GM12878 (cell line): ENCODE measurements around the gene THSD8. TPM values are rescaled to one million over a fixed set of nuclear protein-coding genes. Genes with fewer than 3 reads are reported as not detected.

Experiments
- ATAC-seq: fragments of 200-7000 bp; cut with Tn5 transposase; 3 replicates; pipeline ENCODE4 v1.9.1; 2020; ENCODE audit warnings: mild to moderate bottlenecking, moderate library complexity
- BruUV-seq: library from RNA; stranded (reverse); fragments of 400-500 nt; replicated peaks from 2 replicates; lab custom pipeline; 2021; lab: Mats Ljungman, UMichigan
- CTCF ChIA-PET: fragments of 300-600 bp; sonication (Branson Sonifier 250); formaldehyde crosslinking; extraction: SDS; loops from one replicate; lab custom pipeline; 2021; ENCODE audit warnings: inconsistent platforms; lab: Yijun Ruan, JAX
- POLR2A ChIA-PET: fragments of 350-600 bp; formaldehyde crosslinking; extraction: SDS; loops from one replicate; lab custom pipeline; 2021; ENCODE audit warnings: inconsistent platforms; lab: Charles Lee
- RAD21 ChIA-PET: fragments of 300-600 bp; sonication (Branson Sonifier 250); formaldehyde crosslinking; loops from one replicate; lab custom pipeline; 2023; ENCODE audit warnings: antibody characterized with exemption; ENCODE audit not compliant: unreplicated experiment; lab: Charles Lee
- SMC1A ChIA-PET: fragments of 300-600 bp; sonication (Branson Sonifier 250); formaldehyde crosslinking; loops from one replicate; lab custom pipeline; 2023; ENCODE audit not compliant: unreplicated experiment, uncharacterized antibody; lab: Charles Lee
- DNase-seq: peaks from one replicate; pipeline ENCODE4 v3.0.0-alpha.2; 2011; ENCODE audit warnings: low read depth, low spot score
- FAIRE-seq: peaks from 3 replicates; lab custom pipeline; 2011; peaks lifted over from hg19 to GRCh38; lab: Jason Lieb, UNC
- H2AFZ ChIP-seq: 2 replicates; pipeline ENCODE4 v1.6.0; 2011; ENCODE audit warnings: low read depth, low read length, control low read depth; ENCODE audit not compliant: control insufficient read depth
- H3K27ac ChIP-seq: 2 replicates; pipeline ENCODE4 v1.5.1; 2011; ENCODE audit warnings: control low read depth; ENCODE audit not compliant: control insufficient read depth, insufficient read depth
- H3K27me3 ChIP-seq, 2 experiments: replicated peaks in 1 of 2; 2 replicates each; pipeline versions ENCODE4 v1.6.0 to v1.6.1; 2011; ENCODE audit warnings: low read length in 1 of 2; ENCODE audit not compliant: control insufficient read depth in 2 of 2, insufficient read depth in 2 of 2
- H3K36me3 ChIP-seq, 2 experiments: 2 replicates each; pipeline ENCODE4 v1.5.1; 2011; ENCODE audit warnings: low read length in 1 of 2; ENCODE audit not compliant: control insufficient read depth in 2 of 2, insufficient read depth in 2 of 2
- H3K4me1 ChIP-seq: 2 replicates; pipeline ENCODE4 v1.6.1; 2011; ENCODE audit warnings: mild to moderate bottlenecking, low read length, moderate library complexity, mixed read lengths; ENCODE audit not compliant: control insufficient read depth, insufficient read depth
- H3K4me2 ChIP-seq: 2 replicates; pipeline ENCODE4 v1.6.0; 2011; ENCODE audit warnings: control low read depth; ENCODE audit not compliant: control insufficient read depth, insufficient read depth
- H3K4me3 ChIP-seq: fragments of 200-600 bp; sonication (generic); 2 replicates; pipeline ENCODE4 v1.5.1; 2016
- H3K79me2 ChIP-seq: 2 replicates; pipeline ENCODE4 v1.6.0; 2011; ENCODE audit warnings: low read length; ENCODE audit not compliant: control insufficient read depth, insufficient read depth
- H3K9ac ChIP-seq: 2 replicates; pipeline ENCODE4 v1.8.0; 2011; ENCODE audit warnings: low read length, control low read depth, mixed read lengths; ENCODE audit not compliant: control insufficient read depth, insufficient read depth
- H3K9me3 ChIP-seq: replicated peaks from 3 replicates; pipeline ENCODE4 v1.5.1; 2011; ENCODE audit warnings: mild to moderate bottlenecking, low read length; ENCODE audit not compliant: control insufficient read depth, insufficient read depth
- H4K20me1 ChIP-seq: 2 replicates; pipeline ENCODE4 v1.6.0; 2011; ENCODE audit not compliant: control insufficient read depth, insufficient read depth
- CBFB ChIP-seq: IDR thresholded peaks from 2 replicates; pipeline ENCODE4 v1.6.1; 2016; ENCODE audit warnings: antibody characterized with exemption, low read depth
- EGR1 ChIP-seq, 2 experiments: IDR thresholded peaks; 1 replicate in 1 of 2; 2 replicates in 1 of 2; pipeline ENCODE4 v1.6.1; 2011 to 2012; ENCODE audit warnings: low read depth in 2 of 2, low read length in 2 of 2, borderline replicate concordance in 1 of 2, mild to moderate bottlenecking in 1 of 2, moderate library complexity in 1 of 2
- FOXM1 ChIP-seq: IDR thresholded peaks from 2 replicates; pipeline ENCODE4 v1.6.1; 2012; ENCODE audit warnings: low read depth, mild to moderate bottlenecking, inconsistent platforms, low read length, moderate library complexity
- GATAD2B ChIP-seq: fragments of 450-650 bp; conservative IDR thresholded peaks from 2 replicates; pipeline ENCODE4 v1.6.1; 2017; ENCODE audit warnings: low read depth, mild to moderate bottlenecking, moderate library complexity
- HDGF ChIP-seq: fragments of 450-650 bp; IDR thresholded peaks from 2 replicates; pipeline ENCODE4 v1.6.1; 2016; ENCODE audit warnings: antibody characterized with exemption
- LARP7 ChIP-seq: fragments of 450-650 bp; IDR thresholded peaks from 2 replicates; pipeline ENCODE4 v1.6.1; 2017; ENCODE audit warnings: mild to moderate bottlenecking
- MLLT1 ChIP-seq: fragments of 450-650 bp; IDR thresholded peaks from 2 replicates; pipeline ENCODE4 v1.6.1; 2016; ENCODE audit warnings: mild to moderate bottlenecking
- NR2F1 ChIP-seq: fragments of 450-650 bp; conservative IDR thresholded peaks from 2 replicates; pipeline ENCODE4 v1.6.1; 2017; ENCODE audit warnings: mild to moderate bottlenecking
- SPI1 ChIP-seq: IDR thresholded peaks from 2 replicates; pipeline ENCODE4 v1.6.1; 2011; ENCODE audit warnings: low read depth, mild to moderate bottlenecking, low read length, moderate library complexity, borderline replicate concordance; ENCODE audit not compliant: insufficient read depth
- ZNF24 ChIP-seq: fragments of 450-650 bp; IDR thresholded peaks from 2 replicates; pipeline ENCODE4 v1.6.1; 2017; ENCODE audit warnings: antibody characterized with exemption, mild to moderate bottlenecking
- WGBS: methylation state at CpG from one replicate; pipeline ENCODE4 v1.1.6; 2016; ENCODE audit warnings: low lambda C conversion rate; ENCODE audit not compliant: insufficient replicate concordance, insufficient coverage; ENCODE audit errors: missing lambda C conversion rate; 5-methylcytosine and 5-hydroxymethylcytosine counted together
- in situ Hi-C: fragments of 300-500 bp; cut with MboI; formaldehyde crosslinking; loops from 9 replicates; pipeline ENCODE4 v1.14.3; 2018; ENCODE audit warnings: mixed read lengths
- intact Hi-C: fragments of 100-400 bp; cut with micrococcal nuclease; formaldehyde crosslinking; loops from one replicate; pipeline ENCODE4 v1.14.2; 2022; ENCODE audit not compliant: unreplicated experiment
- polyA plus RNA-seq, 11 experiments: library from polyadenylated mRNA; depleted of rRNA in 4 of 11; unstranded in 6 of 11; stranded (reverse) in 5 of 11; fragments of >200 nt; fragmentation: Nextera tagmentation in 4 of 11; fragmentation: Illumina TruSeq in 1 of 11; extraction: Ambion mirVana in 4 of 11; extraction: Trizol in 1 of 11; gene quantifications; 1 replicate in 1 of 11; 2 replicates in 10 of 11; pipeline versions ENCODE4 v1.2.1 to v1.2.3, GENCODE V29; 2011 to 2016; ENCODE audit warnings: inconsistent platforms in 2 of 11, missing spikeins in 2 of 11, low read depth in 1 of 11
- total RNA-seq, 4 experiments: library from RNA; depleted of rRNA in 3 of 4; stranded (reverse); fragments of >200 nt in 3 of 4; fragmentation: Illumina TruSeq in 1 of 4; extraction: Trizol in 1 of 4; gene quantifications; 2 replicates each; pipeline versions ENCODE4 v1.2.1 to v1.2.3, GENCODE V29; 2013 to 2021
- TF ChIP-seq, protein P1 (sequence below): IDR thresholded peaks from 2 replicates; pipeline ENCODE4 v1.6.1; 2012; ENCODE audit warnings: mild to moderate bottlenecking, low read depth, low read length
- TF ChIP-seq, protein P2 (sequence below), 3 experiments: IDR thresholded peaks in 2 of 3; conservative IDR thresholded peaks in 1 of 3; 2 replicates each; pipeline ENCODE4 v1.5.1; 2011; ENCODE audit warnings: low read depth in 3 of 3, low read length in 3 of 3, mild to moderate bottlenecking in 3 of 3, control low read depth in 2 of 3, moderate library complexity in 2 of 3, inconsistent platforms in 1 of 3, mixed read lengths in 1 of 3; ENCODE audit not compliant: control insufficient read depth in 2 of 3, insufficient read depth in 1 of 3; ENCODE audit errors: extremely low read depth in 1 of 3
- TF ChIP-seq, protein P3 (sequence below): IDR thresholded peaks from 2 replicates; pipeline ENCODE4 v1.6.1; 2012; ENCODE audit warnings: low read depth, low read length, improper control_type of control experiment

THSD8 gene
- total and polyA plus RNA-seq, 10 of the 15 experiments (the other 5 are each of a cell fraction or from before 2014, with no cell fraction given): 0.24 to 32.3 (median 21.3) TPM; not detected in 2

- peak; percentile 4; the same call in 1 of the 3 replicates for ATAC-seq
- WGBS: 58% methylated on average over 15 of the region's 15 CpGs
- RAD21 ChIA-PET: interaction anchor here (1.3 to 4.8 kb wide), 4 partner anchors 8 to 112 kb away, joined by 3 to 303 read pairs (median 31); partner anchors contain the start of genes GCDH and JUNB
- SMC1A ChIA-PET: interaction anchor here (1.0 to 8.4 kb wide), 6 partner anchors 8 to 186 kb away, joined by 3 to 240 read pairs (median 11); partner anchors contain the start of gene JUNB
- Histone ChIP-seq H2AFZ (peak overlapping the region; percentile 78; the same call in 1 of the 2 replicates), H3K4me3 (peak overlapping the region; percentile 76), H3K9ac (peak overlapping the region; percentile 94), H3K4me1 (peaks cover 45% of the 10 kb centered on the region), H3K79me2 (peaks cover 9% of the 10 kb centered on the region), H3K27me3 (no peaks in the 10 kb centered on the region), H4K20me1 (no peaks in the 10 kb centered on the region), H3K9me3 (no peaks in the 10 kb centered on the region), H3K27ac (peak overlapping the region; percentile 91), H3K36me3 (no peaks in the 10 kb centered on the region), H3K4me2 (peak overlapping the region; percentile 99)
- intact Hi-C loops (no loop called here), in situ Hi-C loops (no loop called here)
- no peak for DNase-seq
- CTCF ChIA-PET: interaction anchor here (1.3 to 12.1 kb wide), 7 partner anchors 8 to 68 kb away, joined by 4 to 537 read pairs (median 18); partner anchors contain the start of genes JUNB, PRDX2, RNASEH2A and THSD8
- no TSS peak for BruUV-seq
- POLR2A ChIA-PET: interaction anchor here (1.6 to 9.3 kb wide), 3 partner anchors 9 to 21 kb away, joined by 6 to 303 read pairs (median 66); partner anchors contain the start of gene JUNB
- FAIRE-seq: no peak
- TF ChIP-seq GATAD2B: peak; percentile 83
- TF ChIP-seq, protein P1, sequence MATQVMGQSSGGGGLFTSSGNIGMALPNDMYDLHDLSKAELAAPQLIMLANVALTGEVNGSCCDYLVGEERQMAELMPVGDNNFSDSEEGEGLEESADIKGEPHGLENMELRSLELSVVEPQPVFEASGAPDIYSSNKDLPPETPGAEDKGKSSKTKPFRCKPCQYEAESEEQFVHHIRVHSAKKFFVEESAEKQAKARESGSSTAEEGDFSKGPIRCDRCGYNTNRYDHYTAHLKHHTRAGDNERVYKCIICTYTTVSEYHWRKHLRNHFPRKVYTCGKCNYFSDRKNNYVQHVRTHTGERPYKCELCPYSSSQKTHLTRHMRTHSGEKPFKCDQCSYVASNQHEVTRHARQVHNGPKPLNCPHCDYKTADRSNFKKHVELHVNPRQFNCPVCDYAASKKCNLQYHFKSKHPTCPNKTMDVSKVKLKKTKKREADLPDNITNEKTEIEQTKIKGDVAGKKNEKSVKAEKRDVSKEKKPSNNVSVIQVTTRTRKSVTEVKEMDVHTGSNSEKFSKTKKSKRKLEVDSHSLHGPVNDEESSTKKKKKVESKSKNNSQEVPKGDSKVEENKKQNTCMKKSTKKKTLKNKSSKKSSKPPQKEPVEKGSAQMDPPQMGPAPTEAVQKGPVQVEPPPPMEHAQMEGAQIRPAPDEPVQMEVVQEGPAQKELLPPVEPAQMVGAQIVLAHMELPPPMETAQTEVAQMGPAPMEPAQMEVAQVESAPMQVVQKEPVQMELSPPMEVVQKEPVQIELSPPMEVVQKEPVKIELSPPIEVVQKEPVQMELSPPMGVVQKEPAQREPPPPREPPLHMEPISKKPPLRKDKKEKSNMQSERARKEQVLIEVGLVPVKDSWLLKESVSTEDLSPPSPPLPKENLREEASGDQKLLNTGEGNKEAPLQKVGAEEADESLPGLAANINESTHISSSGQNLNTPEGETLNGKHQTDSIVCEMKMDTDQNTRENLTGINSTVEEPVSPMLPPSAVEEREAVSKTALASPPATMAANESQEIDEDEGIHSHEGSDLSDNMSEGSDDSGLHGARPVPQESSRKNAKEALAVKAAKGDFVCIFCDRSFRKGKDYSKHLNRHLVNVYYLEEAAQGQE: no peak
- TF ChIP-seq LARP7: 0 out of 2 replicates have a peak, but pooled peaks have one; percentile 46
- TF ChIP-seq HDGF: peak; percentile 43; the same call in 1 of the 2 replicates
- 0 out of 2 replicates have a peak, but pooled peaks have one; percentile 16 for TF ChIP-seq NR2F1
- TF ChIP-seq, protein P2, sequence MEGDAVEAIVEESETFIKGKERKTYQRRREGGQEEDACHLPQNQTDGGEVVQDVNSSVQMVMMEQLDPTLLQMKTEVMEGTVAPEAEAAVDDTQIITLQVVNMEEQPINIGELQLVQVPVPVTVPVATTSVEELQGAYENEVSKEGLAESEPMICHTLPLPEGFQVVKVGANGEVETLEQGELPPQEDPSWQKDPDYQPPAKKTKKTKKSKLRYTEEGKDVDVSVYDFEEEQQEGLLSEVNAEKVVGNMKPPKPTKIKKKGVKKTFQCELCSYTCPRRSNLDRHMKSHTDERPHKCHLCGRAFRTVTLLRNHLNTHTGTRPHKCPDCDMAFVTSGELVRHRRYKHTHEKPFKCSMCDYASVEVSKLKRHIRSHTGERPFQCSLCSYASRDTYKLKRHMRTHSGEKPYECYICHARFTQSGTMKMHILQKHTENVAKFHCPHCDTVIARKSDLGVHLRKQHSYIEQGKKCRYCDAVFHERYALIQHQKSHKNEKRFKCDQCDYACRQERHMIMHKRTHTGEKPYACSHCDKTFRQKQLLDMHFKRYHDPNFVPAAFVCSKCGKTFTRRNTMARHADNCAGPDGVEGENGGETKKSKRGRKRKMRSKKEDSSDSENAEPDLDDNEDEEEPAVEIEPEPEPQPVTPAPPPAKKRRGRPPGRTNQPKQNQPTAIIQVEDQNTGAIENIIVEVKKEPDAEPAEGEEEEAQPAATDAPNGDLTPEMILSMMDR (IDR thresholded peaks at IDR 0.05 in 2 of 3, conservative IDR thresholded peaks at IDR 0.05 in 1 of 3; ENCODE audit: control insufficient read depth in 2 of 3, extremely low read depth in 1 of 3, insufficient read depth in 1 of 3, low read depth in 3 of 3, low read length in 3 of 3): peak in 2 of 3 experiments; percentile 18 to 30; a peak in 3 of 6 replicates
- no peak for TF ChIP-seq SPI1
- TF ChIP-seq, protein P3, sequence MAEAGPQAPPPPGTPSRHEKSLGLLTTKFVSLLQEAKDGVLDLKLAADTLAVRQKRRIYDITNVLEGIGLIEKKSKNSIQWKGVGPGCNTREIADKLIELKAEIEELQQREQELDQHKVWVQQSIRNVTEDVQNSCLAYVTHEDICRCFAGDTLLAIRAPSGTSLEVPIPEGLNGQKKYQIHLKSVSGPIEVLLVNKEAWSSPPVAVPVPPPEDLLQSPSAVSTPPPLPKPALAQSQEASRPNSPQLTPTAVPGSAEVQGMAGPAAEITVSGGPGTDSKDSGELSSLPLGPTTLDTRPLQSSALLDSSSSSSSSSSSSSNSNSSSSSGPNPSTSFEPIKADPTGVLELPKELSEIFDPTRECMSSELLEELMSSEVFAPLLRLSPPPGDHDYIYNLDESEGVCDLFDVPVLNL: no peak
- TF ChIP-seq FOXM1: no peak
- no peak for TF ChIP-seq ZNF24
- TF ChIP-seq CBFB: no peak
- TF ChIP-seq EGR1 (IDR thresholded peaks at IDR 0.05; ENCODE audit: borderline replicate concordance in 1 of 2, low read depth in 2 of 2, low read length in 2 of 2): 0 out of 3 replicates have a peak, but pooled peaks of 1 of the 2 experiments have one; percentile 25
- no peak; the same call in 1 of the 2 replicates for TF ChIP-seq MLLT1
Observed at GRCh38 chr19:12779162-12779993, 22.5 kb upstream of the THSD8 start.
